ENCODE measurements around the gene ADH5.
"Not testable (repeated sequence)": the region's sequence is repeated elsewhere in the genome, so short reads cannot be mapped to it uniquely, and the experiment has no call there.

Gene ADH5

DNA sequence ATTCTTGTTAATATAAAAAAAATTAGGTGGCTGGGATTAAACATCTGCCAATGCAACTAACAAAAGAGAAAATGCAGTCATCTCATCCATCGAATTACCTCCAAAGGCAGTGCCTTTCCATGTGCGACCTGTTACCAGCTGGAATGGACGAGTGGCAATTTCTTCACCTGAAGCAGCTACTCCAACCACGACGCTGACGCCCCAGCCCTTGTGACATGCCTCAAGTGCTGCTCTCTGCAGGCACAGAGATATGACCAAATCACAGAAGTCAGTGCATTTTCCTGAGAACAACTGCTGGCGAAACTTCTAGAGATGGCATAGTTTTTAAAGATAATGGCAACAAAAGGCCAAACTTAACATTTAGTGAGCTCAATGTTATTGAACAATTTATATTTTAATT lies 13.8 kb downstream of the ADH5 start:
- Mint-ChIP-seq H3K36me3 (ENCODE audit: low read depth) (peaks cover 69% of the 10 kb centered on the region), H3K27ac (no peak overlapping the region), H3K9me3 (no peaks in the 10 kb centered on the region), H3K27me3 (no peaks in the 10 kb centered on the region), H3K4me3 (no peak overlapping the region), H3K4me1 (ENCODE audit: low read depth) (no peaks in the 10 kb centered on the region)

GRCh38 chr4:99071159-99071558 lies 17.4 kb downstream of the ADH5 start:
- no peaks in the 10 kb centered on the region for H3K9me3 Mint-ChIP-seq
- H3K4me3 Mint-ChIP-seq = no peak overlapping the region
- no peaks in the 10 kb centered on the region for H3K27me3 Mint-ChIP-seq
- H3K27ac Mint-ChIP-seq = no peak overlapping the region
- peaks cover 5% of the 10 kb centered on the region for H3K4me1 Mint-ChIP-seq (ENCODE audit: low read depth)
- H3K36me3 Mint-ChIP-seq (ENCODE audit: low read depth) = peaks cover 61% of the 10 kb centered on the region

GRCh38 chr4:99067617-99068016 lies 21.0 kb downstream of the ADH5 start:
- no peaks in the 10 kb centered on the region for H3K27me3 Mint-ChIP-seq
- H3K27ac Mint-ChIP-seq = no peak overlapping the region

GRCh38 chr4:99065521-99065920 lies 23.1 kb downstream of the ADH5 start:
- peaks cover 52% of the 10 kb centered on the region for H3K36me3 Mint-ChIP-seq (ENCODE audit: low read depth)
- H3K4me3 Mint-ChIP-seq; H3K4me1 Mint-ChIP-seq (ENCODE audit: low read depth); H3K9me3 Mint-ChIP-seq; H3K27me3 Mint-ChIP-seq; H3K27ac Mint-ChIP-seq: not testable (repeated sequence)

More at GRCh38 chr4:99067617-99068016, 21.0 kb downstream of the ADH5 start:
- Mint-ChIP-seq H3K4me1 (ENCODE audit: low read depth) (peaks cover 5% of the 10 kb centered on the region), H3K4me3 (no peak overlapping the region), H3K9me3 (no peaks in the 10 kb centered on the region), H3K36me3 (ENCODE audit: low read depth) (peaks cover 52% of the 10 kb centered on the region)

DNA sequence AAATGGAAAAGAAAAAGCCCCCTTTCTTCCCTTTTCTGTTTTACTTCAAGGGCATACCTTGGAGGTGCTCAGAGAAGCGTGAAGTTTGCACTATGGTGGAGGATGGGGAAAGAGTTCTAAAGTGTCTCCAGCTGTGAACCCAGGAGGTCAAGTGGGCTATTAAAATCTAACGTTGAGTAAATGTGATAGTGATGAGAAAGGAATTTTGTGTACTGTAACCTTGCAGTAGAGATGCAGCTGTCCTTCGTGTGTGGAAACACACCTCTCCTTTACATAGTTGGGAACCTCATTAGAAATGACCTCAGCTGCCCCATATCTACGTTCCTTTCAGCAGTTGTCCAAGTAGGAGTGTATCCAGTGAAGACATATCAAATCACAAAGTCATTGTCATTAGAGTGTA lies 26.5 kb downstream of the ADH5 start:
- Mint-ChIP-seq H3K36me3 (ENCODE audit: low read depth) (peaks cover 64% of the 10 kb centered on the region), H3K27me3 (no peaks in the 10 kb centered on the region), H3K4me3 (no peak overlapping the region), H3K9me3 (no peaks in the 10 kb centered on the region), H3K27ac (no peak overlapping the region), H3K4me1 (ENCODE audit: low read depth) (no peaks in the 10 kb centered on the region)

DNA sequence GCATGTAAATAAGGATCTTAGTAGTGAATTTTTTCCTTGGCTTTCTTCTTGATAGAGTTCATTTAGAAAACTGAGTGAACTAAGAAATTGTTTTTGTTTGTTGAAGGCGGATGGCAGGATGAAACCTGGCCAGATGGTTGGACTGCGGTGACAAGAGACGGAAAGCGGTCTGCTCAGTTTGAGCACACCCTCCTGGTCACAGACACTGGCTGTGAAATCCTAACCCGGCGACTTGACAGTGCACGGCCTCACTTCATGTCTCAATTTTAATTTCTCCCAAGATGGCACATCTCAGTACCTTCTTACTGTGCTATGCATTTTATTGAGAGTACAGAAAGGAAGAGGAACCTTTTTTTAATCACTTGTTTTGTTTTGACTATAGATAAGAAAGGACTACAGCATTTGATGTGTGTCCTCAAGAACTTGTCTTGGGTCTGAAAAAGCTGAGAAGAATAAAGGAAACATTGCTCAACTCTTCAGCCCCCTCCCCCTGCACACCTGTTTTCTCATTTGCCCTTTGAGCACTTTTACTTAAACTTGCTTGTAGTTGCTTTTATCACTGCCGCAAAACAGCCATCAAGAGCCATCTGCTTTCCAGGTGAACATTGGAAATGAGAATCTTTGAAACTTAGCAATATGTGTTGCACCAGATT lies 27.4 kb downstream of the ADH5 start:
- peaks cover 1% of the 10 kb centered on the region for H3K4me1 Mint-ChIP-seq (ENCODE audit: low read depth)
- H3K36me3 Mint-ChIP-seq (ENCODE audit: low read depth) = peaks cover 59% of the 10 kb centered on the region
- H3K4me3 Mint-ChIP-seq = no peak overlapping the region
- no peak overlapping the region for H3K27ac Mint-ChIP-seq
- H3K27me3 Mint-ChIP-seq = no peaks in the 10 kb centered on the region
- H3K9me3 Mint-ChIP-seq = no peaks in the 10 kb centered on the region

GRCh38 chr4:99059550-99059949 lies 29.0 kb downstream of the ADH5 start:
- H3K9me3 Mint-ChIP-seq = no peaks in the 10 kb centered on the region
- H3K4me1 Mint-ChIP-seq (ENCODE audit: low read depth) = peaks cover 17% of the 10 kb centered on the region
- peaks cover 52% of the 10 kb centered on the region for H3K36me3 Mint-ChIP-seq (ENCODE audit: low read depth)
- H3K27ac Mint-ChIP-seq = peak overlapping the region; percentile 54
- H3K27me3 Mint-ChIP-seq = no peaks in the 10 kb centered on the region
- H3K4me3 Mint-ChIP-seq = no peak overlapping the region

- no peaks in the 10 kb centered on the region for H3K27me3 Mint-ChIP-seq
- H3K4me3 Mint-ChIP-seq = no peak overlapping the region
- H3K4me1 Mint-ChIP-seq (ENCODE audit: low read depth) = peaks cover 24% of the 10 kb centered on the region
- peaks cover 52% of the 10 kb centered on the region for H3K36me3 Mint-ChIP-seq (ENCODE audit: low read depth)
- H3K9me3 Mint-ChIP-seq = no peaks in the 10 kb centered on the region
- H3K27ac Mint-ChIP-seq = no peak overlapping the region
Measured at GRCh38 chr4:99058228-99058627, 30.4 kb downstream of the ADH5 start.

DNA sequence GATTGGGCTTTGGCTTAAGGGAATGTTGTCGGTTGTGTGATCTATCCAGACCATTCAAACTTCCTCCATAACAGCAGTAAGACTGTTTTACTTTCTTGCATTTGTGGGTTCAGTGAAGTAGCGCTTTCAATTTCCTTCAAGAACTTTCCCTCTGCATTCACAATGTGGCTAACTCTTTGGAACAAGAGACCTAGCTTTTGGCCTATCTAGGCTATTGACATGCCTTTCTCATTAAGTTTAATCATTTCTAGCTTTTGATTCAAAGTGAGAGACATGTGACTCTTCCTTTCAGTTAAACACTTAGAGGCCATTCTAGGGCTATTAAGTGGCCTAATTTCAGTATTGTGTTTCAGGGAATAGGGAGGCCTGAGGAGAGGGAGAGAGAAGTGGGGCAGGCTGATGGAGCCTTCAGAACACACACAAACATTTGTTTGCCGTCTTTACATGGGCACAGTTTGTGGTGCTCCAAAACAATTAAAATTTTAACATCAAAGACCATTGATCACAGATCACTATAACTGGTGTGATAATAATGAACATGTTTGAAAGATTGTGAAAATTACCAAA lies 34.1 kb downstream of the ADH5 start:
- H3K4me3 Mint-ChIP-seq = no peak overlapping the region
- peaks cover 57% of the 10 kb centered on the region for H3K36me3 Mint-ChIP-seq (ENCODE audit: low read depth)
- H3K9me3 Mint-ChIP-seq = no peaks in the 10 kb centered on the region
- H3K4me1 Mint-ChIP-seq (ENCODE audit: low read depth) = peaks cover 40% of the 10 kb centered on the region
- H3K27ac Mint-ChIP-seq = no peak overlapping the region
- H3K27me3 Mint-ChIP-seq = no peaks in the 10 kb centered on the region

- Mint-ChIP-seq H3K27me3 (no peaks in the 10 kb centered on the region), H3K36me3 (ENCODE audit: low read depth) (peaks cover 60% of the 10 kb centered on the region), H3K4me1 (ENCODE audit: low read depth) (peaks cover 40% of the 10 kb centered on the region), H3K4me3 (peak overlapping the region; percentile 6), H3K27ac (peak overlapping the region; percentile 72), H3K9me3 (no peaks in the 10 kb centered on the region)
Measured at GRCh38 chr4:99052902-99053301, 35.7 kb downstream of the ADH5 start.

GRCh38 chr4:99047710-99048109 lies 40.9 kb downstream of the ADH5 start:
- peaks cover 21% of the 10 kb centered on the region for H3K4me1 Mint-ChIP-seq (ENCODE audit: low read depth)
- H3K27me3 Mint-ChIP-seq = no peaks in the 10 kb centered on the region
- H3K4me3 Mint-ChIP-seq = no peak overlapping the region
- H3K36me3 Mint-ChIP-seq (ENCODE audit: low read depth) = peaks cover 83% of the 10 kb centered on the region
- no peaks in the 10 kb centered on the region for H3K9me3 Mint-ChIP-seq
- no peak overlapping the region for H3K27ac Mint-ChIP-seq

- H3K36me3 Mint-ChIP-seq (ENCODE audit: low read depth) = peaks cover 78% of the 10 kb centered on the region
- H3K9me3 Mint-ChIP-seq = no peaks in the 10 kb centered on the region
- H3K27me3 Mint-ChIP-seq = no peaks in the 10 kb centered on the region
- no peak overlapping the region for H3K4me3 Mint-ChIP-seq
- H3K4me1 Mint-ChIP-seq (ENCODE audit: low read depth) = peaks cover 19% of the 10 kb centered on the region
- H3K27ac Mint-ChIP-seq = peak overlapping the region; percentile 51
Measured at GRCh38 chr4:99043346-99043745, 45.2 kb downstream of the ADH5 start.

DNA sequence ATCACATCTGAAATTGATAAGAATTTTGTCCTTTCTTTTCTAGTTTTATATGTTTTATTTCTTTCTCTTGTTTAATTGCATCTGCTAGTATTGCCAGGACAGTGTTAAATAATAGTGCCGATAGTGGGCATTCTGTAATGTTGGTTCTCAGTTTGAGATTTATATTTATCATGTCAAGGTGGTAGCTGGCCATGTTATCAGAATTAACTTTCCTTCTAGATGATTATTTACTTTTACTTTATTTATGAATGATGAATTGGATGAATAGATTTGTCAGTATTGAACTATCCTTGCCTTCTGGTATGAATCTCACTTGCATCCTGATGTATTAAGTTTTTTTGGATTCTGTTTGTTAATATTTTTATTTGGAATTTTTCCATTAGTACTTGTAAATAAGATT lies 50.4 kb downstream of the ADH5 start:
- H3K4me1 Mint-ChIP-seq (ENCODE audit: low read depth) = peaks cover 13% of the 10 kb centered on the region
- no peak overlapping the region for H3K4me3 Mint-ChIP-seq
- no peak overlapping the region for H3K27ac Mint-ChIP-seq
- H3K36me3 Mint-ChIP-seq (ENCODE audit: low read depth) = peaks cover 83% of the 10 kb centered on the region
- H3K9me3 Mint-ChIP-seq = peaks cover 4% of the 10 kb centered on the region
- no peaks in the 10 kb centered on the region for H3K27me3 Mint-ChIP-seq

DNA sequence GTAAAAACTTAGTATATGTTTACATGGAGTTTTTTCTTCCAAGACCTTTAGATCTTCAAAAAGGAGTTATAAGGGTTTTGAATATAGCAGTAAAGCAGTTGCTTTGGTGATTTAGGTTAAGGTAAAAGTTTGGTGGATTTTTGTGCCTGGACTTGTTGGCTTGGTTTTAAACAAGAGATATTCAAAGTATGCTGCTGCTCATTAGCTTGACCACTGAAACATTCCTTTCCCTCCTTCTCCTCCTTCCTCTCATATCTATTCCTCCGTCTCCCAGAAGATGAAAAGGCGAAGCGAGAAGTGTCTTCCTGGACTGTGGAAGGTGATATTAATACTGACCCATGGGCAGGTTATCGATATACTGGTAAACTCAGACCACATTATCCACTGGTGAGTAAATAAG lies 54.6 kb downstream of the ADH5 start:
- Mint-ChIP-seq H3K36me3 (ENCODE audit: low read depth) (peaks cover 67% of the 10 kb centered on the region), H3K27ac (no peak overlapping the region), H3K4me1 (ENCODE audit: low read depth) (peaks cover 26% of the 10 kb centered on the region), H3K9me3 (peaks cover 4% of the 10 kb centered on the region), H3K27me3 (no peaks in the 10 kb centered on the region), H3K4me3 (no peak overlapping the region)

DNA sequence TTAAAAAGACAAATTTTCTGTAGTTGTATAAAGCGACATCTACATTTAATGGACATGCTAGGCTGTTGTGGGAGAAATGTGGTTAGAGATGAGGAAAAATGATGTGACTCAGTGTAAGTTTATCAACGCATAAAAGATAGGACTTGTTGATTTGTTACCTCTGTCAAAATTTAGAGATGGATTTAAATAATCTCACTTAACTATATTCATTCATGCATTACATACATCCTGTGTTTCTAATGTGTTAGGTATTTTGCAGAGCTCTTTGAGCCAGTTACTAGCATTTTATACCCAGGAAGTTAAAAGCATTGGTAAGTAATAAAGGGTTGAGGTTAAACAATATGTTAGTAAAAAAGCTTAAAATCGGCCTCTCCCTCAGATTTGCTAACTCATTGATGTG lies 58.7 kb downstream of the ADH5 start:
- Mint-ChIP-seq H3K36me3 (ENCODE audit: low read depth) (peaks cover 28% of the 10 kb centered on the region), H3K9me3 (no peaks in the 10 kb centered on the region), H3K4me1 (ENCODE audit: low read depth) (peaks cover 53% of the 10 kb centered on the region), H3K27me3 (no peaks in the 10 kb centered on the region), H3K27ac (no peak overlapping the region), H3K4me3 (no peak overlapping the region)
